ENCODE results near the gene CD52. TPM values are rescaled to one million over a fixed set of nuclear protein-coding genes. Genes with fewer than 3 reads are reported as not detected.

CD52 gene
- total and polyA plus RNA-seq, 2 of the 13 experiments (the other 11 are each of a cell fraction or from before 2014, with no cell fraction given) = 0.32 TPM; not detected in 1

GRCh38 chr1:26363549-26364448, 46.0 kb downstream of the CD52 start (continued):
- TF ChIP-seq GMEB2 (CRISPR knock-in tag; IDR thresholded peaks at IDR 0.05; ENCODE audit: low read depth) (no peak), MEIS2 (CRISPR knock-in tag; IDR thresholded peaks at IDR 0.05) (no peak), DMAP1 (CRISPR knock-in tag; IDR thresholded peaks at IDR 0.05) (no peak), ZNF282 (IDR thresholded peaks at IDR 0.05; ENCODE audit: partially characterized antibody) (no peak), BCL3 (CRISPR knock-in tag; IDR thresholded peaks at IDR 0.05) (no peak), SIN3A (IDR thresholded peaks at IDR 0.05; ENCODE audit: borderline replicate concordance, low read depth, low read length) (no peak), FLYWCH1 (CRISPR knock-in tag; IDR thresholded peaks at IDR 0.05) (no peak), ZBTB4 (CRISPR knock-in tag; IDR thresholded peaks at IDR 0.05; ENCODE audit: borderline replicate concordance) (no peak), ZNF629 (CRISPR knock-in tag; conservative IDR thresholded peaks at IDR 0.05) (no peak), KMT2A (CRISPR knock-in tag; IDR thresholded peaks at IDR 0.05) (no peak), ZNF577 (CRISPR knock-in tag; IDR thresholded peaks at IDR 0.05; ENCODE audit: borderline replicate concordance, low read depth) (no peak), ZNF496 (CRISPR knock-in tag; IDR thresholded peaks at IDR 0.05; ENCODE audit: insufficient replicate concordance) (no peak)
- TF ChIP-seq, protein P1, sequence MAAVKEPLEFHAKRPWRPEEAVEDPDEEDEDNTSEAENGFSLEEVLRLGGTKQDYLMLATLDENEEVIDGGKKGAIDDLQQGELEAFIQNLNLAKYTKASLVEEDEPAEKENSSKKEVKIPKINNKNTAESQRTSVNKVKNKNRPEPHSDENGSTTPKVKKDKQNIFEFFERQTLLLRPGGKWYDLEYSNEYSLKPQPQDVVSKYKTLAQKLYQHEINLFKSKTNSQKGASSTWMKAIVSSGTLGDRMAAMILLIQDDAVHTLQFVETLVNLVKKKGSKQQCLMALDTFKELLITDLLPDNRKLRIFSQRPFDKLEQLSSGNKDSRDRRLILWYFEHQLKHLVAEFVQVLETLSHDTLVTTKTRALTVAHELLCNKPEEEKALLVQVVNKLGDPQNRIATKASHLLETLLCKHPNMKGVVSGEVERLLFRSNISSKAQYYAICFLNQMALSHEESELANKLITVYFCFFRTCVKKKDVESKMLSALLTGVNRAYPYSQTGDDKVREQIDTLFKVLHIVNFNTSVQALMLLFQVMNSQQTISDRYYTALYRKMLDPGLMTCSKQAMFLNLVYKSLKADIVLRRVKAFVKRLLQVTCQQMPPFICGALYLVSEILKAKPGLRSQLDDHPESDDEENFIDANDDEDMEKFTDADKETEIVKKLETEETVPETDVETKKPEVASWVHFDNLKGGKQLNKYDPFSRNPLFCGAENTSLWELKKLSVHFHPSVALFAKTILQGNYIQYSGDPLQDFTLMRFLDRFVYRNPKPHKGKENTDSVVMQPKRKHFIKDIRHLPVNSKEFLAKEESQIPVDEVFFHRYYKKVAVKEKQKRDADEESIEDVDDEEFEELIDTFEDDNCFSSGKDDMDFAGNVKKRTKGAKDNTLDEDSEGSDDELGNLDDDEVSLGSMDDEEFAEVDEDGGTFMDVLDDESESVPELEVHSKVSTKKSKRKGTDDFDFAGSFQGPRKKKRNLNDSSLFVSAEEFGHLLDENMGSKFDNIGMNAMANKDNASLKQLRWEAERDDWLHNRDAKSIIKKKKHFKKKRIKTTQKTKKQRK (IDR thresholded peaks at IDR 0.05; ENCODE audit: low read length) = no peak
- TF ChIP-seq, protein P2, sequence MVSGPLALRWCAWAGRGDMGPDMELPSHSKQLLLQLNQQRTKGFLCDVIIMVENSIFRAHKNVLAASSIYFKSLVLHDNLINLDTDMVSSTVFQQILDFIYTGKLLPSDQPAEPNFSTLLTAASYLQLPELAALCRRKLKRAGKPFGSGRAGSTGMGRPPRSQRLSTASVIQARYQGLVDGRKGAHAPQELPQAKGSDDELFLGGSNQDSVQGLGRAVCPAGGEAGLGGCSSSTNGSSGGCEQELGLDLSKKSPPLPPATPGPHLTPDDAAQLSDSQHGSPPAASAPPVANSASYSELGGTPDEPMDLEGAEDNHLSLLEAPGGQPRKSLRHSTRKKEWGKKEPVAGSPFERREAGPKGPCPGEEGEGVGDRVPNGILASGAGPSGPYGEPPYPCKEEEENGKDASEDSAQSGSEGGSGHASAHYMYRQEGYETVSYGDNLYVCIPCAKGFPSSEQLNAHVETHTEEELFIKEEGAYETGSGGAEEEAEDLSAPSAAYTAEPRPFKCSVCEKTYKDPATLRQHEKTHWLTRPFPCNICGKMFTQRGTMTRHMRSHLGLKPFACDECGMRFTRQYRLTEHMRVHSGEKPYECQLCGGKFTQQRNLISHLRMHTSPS (CRISPR knock-in tag; IDR thresholded peaks at IDR 0.05; ENCODE audit: low read depth) = no peak
- TF ChIP-seq, protein P3, sequence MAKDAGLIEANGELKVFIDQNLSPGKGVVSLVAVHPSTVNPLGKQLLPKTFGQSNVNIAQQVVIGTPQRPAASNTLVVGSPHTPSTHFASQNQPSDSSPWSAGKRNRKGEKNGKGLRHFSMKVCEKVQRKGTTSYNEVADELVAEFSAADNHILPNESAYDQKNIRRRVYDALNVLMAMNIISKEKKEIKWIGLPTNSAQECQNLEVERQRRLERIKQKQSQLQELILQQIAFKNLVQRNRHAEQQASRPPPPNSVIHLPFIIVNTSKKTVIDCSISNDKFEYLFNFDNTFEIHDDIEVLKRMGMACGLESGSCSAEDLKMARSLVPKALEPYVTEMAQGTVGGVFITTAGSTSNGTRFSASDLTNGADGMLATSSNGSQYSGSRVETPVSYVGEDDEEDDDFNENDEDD (CRISPR knock-in tag; IDR thresholded peaks at IDR 0.05; ENCODE audit: borderline replicate concordance) = no peak

All from HepG2 (cell line).